Liver (tissue), 9 donors: Measurements from ENCODE around the gene FBN2. TPM values are rescaled to one million over a fixed set of nuclear protein-coding genes. Genes with fewer than 3 reads are reported as not detected.

Experiments
- DNase-seq: peaks from one replicate; pipeline ENCODE4 v3.0.0-alpha.2; 2017; ENCODE audit warnings: low spot score
- H3K27ac ChIP-seq, 2 donors: one replicate each; pipeline ENCODE4 v1.7.0; 2013; ENCODE audit warnings: inconsistent platforms in 2 of 2, low read length in 2 of 2, control low read depth in 1 of 2, low read depth in 1 of 2, mild to moderate bottlenecking in 1 of 2
- H3K27me3 ChIP-seq, 4 donors: one replicate each; pipeline versions ENCODE4 v1.6.1 to v1.7.0; 2013; ENCODE audit warnings: low read length in 3 of 4, inconsistent platforms in 1 of 4, mild to moderate bottlenecking in 1 of 4, moderate library complexity in 1 of 4; ENCODE audit not compliant: control insufficient read depth in 4 of 4, insufficient read depth in 4 of 4
- H3K36me3 ChIP-seq, 4 donors: one replicate each; pipeline versions ENCODE4 v1.6.1 to v1.7.0; 2013; ENCODE audit warnings: low read length in 3 of 4, mild to moderate bottlenecking in 3 of 4, low read depth in 1 of 4, moderate library complexity in 1 of 4; ENCODE audit not compliant: control insufficient read depth in 4 of 4, insufficient read depth in 3 of 4
- H3K4me1 ChIP-seq, 4 donors: one replicate each; pipeline versions ENCODE4 v1.6.1 to v1.7.0; 2013; ENCODE audit warnings: low read length in 3 of 4, mild to moderate bottlenecking in 3 of 4, moderate library complexity in 1 of 4; ENCODE audit not compliant: control insufficient read depth in 4 of 4, insufficient read depth in 4 of 4
- H3K4me3 ChIP-seq, 3 donors: one replicate each; pipeline versions ENCODE4 v1.6.1 to v1.7.0; 2013; ENCODE audit warnings: low read length in 3 of 3, control low read depth in 1 of 3, low read depth in 1 of 3, mild to moderate bottlenecking in 1 of 3
- H3K9ac ChIP-seq, 2 donors: one replicate each; pipeline ENCODE4 v1.7.0; 2013; ENCODE audit warnings: low read length in 2 of 2, mild to moderate bottlenecking in 2 of 2, moderate library complexity in 2 of 2, control low read depth in 1 of 2, low read depth in 1 of 2
- H3K9me3 ChIP-seq, 4 donors: one replicate each; pipeline versions ENCODE4 v1.6.1 to v1.7.0; 2013; ENCODE audit warnings: low read length in 3 of 4; ENCODE audit not compliant: control insufficient read depth in 4 of 4
- EGR1 ChIP-seq, 2 donors: IDR thresholded peaks; 2 replicates each; pipeline ENCODE4 v1.6.1; 2016 to 2018; ENCODE audit warnings: antibody characterized with exemption in 2 of 2, low read depth in 2 of 2
- FOXA1 ChIP-seq: IDR thresholded peaks from 2 replicates; pipeline ENCODE4 v1.6.1; 2016; ENCODE audit warnings: antibody characterized with exemption
- FOXA2 ChIP-seq: IDR thresholded peaks from 2 replicates; pipeline ENCODE4 v1.6.1; 2016; ENCODE audit warnings: antibody characterized with exemption
- GABPA ChIP-seq, 2 donors: IDR thresholded peaks in 1 of 2; conservative IDR thresholded peaks in 1 of 2; 2 replicates each; pipeline ENCODE4 v1.6.1; 2016; ENCODE audit warnings: antibody characterized with exemption in 2 of 2, mild to moderate bottlenecking in 1 of 2, moderate library complexity in 1 of 2
- HNF4A ChIP-seq, 2 donors: conservative IDR thresholded peaks; 2 replicates each; pipeline ENCODE4 v1.6.1; 2016; ENCODE audit warnings: antibody characterized with exemption in 2 of 2, mild to moderate bottlenecking in 2 of 2
- HNF4G ChIP-seq: IDR thresholded peaks from 2 replicates; pipeline ENCODE4 v1.6.1; 2016; ENCODE audit warnings: antibody characterized with exemption
- JUND ChIP-seq, 2 donors: IDR thresholded peaks; 2 replicates each; pipeline ENCODE4 v1.6.1; 2016; ENCODE audit warnings: antibody characterized with exemption in 2 of 2
- NR2F2 ChIP-seq: IDR thresholded peaks from 2 replicates; pipeline ENCODE4 v1.6.1; 2016; ENCODE audit warnings: antibody characterized with exemption
- RAD21 ChIP-seq, 2 donors: IDR thresholded peaks; 2 replicates each; pipeline ENCODE4 v1.6.1; 2016; ENCODE audit warnings: antibody characterized with exemption in 2 of 2, mild to moderate bottlenecking in 2 of 2
- RXRA ChIP-seq, 2 donors: IDR thresholded peaks; 2 replicates each; pipeline ENCODE4 v1.6.1; 2017 to 2018; ENCODE audit warnings: antibody characterized with exemption in 2 of 2, mild to moderate bottlenecking in 1 of 2
- SP1 ChIP-seq: IDR thresholded peaks from 2 replicates; pipeline ENCODE4 v1.6.1; 2018; ENCODE audit warnings: antibody characterized with exemption, mild to moderate bottlenecking
- TAF1 ChIP-seq: conservative IDR thresholded peaks from 2 replicates; pipeline ENCODE4 v1.6.1; 2016; ENCODE audit warnings: antibody characterized with exemption, mild to moderate bottlenecking
- YY1 ChIP-seq: IDR thresholded peaks from 2 replicates; pipeline ENCODE4 v1.6.1; 2016; ENCODE audit warnings: antibody characterized with exemption, mild to moderate bottlenecking
- WGBS: extraction: QIAGEN DNeasy Blood & Tissue Kit; methylation state at CpG from one replicate; pipeline ENCODE4 v1.1.7; 2013; 5-methylcytosine and 5-hydroxymethylcytosine counted together
- polyA plus RNA-seq, 2 donors: library from polyadenylated mRNA; stranded (reverse) in 1 of 2; unstranded in 1 of 2; fragments of 200-250 nt in 1 of 2; fragments of >200 nt in 1 of 2; fragmentation: Nextera tagmentation in 1 of 2; extraction: Ambion mirVana in 1 of 2; gene quantifications; one replicate each; pipeline versions ENCODE4 v1.2.1 to v1.2.3, GENCODE V29; 2013 to 2015
- total RNA-seq, 2 donors: library from RNA; depleted of rRNA; stranded (reverse); fragments of >200 nt; gene quantifications; one replicate each; pipeline ENCODE4 v1.2.3, GENCODE V29; 2014
- TF ChIP-seq, protein P1 (sequence below): IDR thresholded peaks from 2 replicates; pipeline ENCODE4 v1.6.1; 2016; ENCODE audit warnings: antibody characterized with exemption
- TF ChIP-seq, protein P2 (sequence below): IDR thresholded peaks from 2 replicates; pipeline ENCODE4 v1.6.1; 2016; ENCODE audit warnings: antibody characterized with exemption
- TF ChIP-seq, protein P3 (sequence below): IDR thresholded peaks from 2 replicates; pipeline ENCODE4 v1.6.1; 2016; ENCODE audit warnings: antibody characterized with exemption
- TF ChIP-seq, protein P4 (sequence below): IDR thresholded peaks from 2 replicates; pipeline ENCODE4 v1.6.1; 2016; ENCODE audit warnings: antibody characterized with exemption, mild to moderate bottlenecking
- donor health status: healthy.
- donor health status: healthy.
- donor health status: healthy.
- donor health status: healthy.
- donor health status: healthy.

FBN2 gene
- total and polyA plus RNA-seq, 4 donors: 0.08 to 4.1 (median 0.47) TPM

DNA sequence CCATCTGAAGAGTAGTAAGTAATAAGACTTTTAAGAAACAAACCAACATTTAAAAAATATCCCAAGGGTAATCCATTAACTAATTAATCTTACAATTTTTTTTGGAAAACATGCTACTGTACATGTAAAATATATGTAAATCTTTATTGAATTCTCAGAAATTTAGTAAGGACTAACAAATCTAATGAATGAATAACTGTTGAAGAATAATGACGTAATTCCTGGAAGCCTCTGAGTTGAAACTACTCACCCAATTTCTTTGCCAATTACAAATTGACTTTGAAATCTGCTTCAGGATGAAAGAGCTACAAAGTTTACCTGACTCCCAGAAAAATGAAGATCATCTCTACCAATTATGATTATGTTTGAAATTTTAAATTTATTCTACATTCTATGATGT lies 21.1 kb downstream of the FBN2 start (continued):
- TF ChIP-seq, protein P1, sequence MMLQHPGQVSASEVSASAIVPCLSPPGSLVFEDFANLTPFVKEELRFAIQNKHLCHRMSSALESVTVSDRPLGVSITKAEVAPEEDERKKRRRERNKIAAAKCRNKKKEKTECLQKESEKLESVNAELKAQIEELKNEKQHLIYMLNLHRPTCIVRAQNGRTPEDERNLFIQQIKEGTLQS: no peak

DNA sequence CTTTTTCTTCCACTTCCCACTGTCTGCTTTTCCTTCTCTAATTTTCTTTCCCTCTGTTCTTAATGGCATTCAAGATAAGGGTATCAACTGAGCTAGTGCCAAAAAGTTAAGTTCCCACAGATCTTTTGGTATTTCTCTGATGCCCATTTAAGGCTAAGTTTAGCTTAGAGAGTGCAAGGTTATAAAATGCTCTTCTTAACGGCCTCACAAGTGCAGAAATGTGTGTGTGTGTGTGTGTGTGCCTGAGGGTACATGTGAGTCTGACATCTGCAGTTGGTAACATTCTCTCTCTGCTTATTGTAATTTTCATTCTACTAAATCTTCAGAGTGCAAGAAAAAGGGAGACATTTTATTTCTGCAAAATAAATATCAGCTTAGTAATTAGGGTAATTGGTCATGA lies 24.2 kb downstream of the FBN2 start:
- no peaks in the 10 kb centered on the region for H3K4me1 ChIP-seq
- WGBS: 18% methylated on average over 1 of the region's 1 CpG
- H3K36me3 ChIP-seq: no peaks in the 10 kb centered on the region
- H3K9ac ChIP-seq: no peak overlapping the region
- DNase-seq: no peak
- H3K4me3 ChIP-seq: no peak overlapping the region
- TF ChIP-seq, protein P2, sequence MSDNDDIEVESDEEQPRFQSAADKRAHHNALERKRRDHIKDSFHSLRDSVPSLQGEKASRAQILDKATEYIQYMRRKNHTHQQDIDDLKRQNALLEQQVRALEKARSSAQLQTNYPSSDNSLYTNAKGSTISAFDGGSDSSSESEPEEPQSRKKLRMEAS: no peak
- TF ChIP-seq, protein P3, sequence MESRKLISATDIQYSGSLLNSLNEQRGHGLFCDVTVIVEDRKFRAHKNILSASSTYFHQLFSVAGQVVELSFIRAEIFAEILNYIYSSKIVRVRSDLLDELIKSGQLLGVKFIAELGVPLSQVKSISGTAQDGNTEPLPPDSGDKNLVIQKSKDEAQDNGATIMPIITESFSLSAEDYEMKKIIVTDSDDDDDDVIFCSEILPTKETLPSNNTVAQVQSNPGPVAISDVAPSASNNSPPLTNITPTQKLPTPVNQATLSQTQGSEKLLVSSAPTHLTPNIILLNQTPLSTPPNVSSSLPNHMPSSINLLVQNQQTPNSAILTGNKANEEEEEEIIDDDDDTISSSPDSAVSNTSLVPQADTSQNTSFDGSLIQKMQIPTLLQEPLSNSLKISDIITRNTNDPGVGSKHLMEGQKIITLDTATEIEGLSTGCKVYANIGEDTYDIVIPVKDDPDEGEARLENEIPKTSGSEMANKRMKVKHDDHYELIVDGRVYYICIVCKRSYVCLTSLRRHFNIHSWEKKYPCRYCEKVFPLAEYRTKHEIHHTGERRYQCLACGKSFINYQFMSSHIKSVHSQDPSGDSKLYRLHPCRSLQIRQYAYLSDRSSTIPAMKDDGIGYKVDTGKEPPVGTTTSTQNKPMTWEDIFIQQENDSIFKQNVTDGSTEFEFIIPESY: no peak
- TF ChIP-seq HNF4G: no peak
- TF ChIP-seq GABPA (IDR thresholded peaks at IDR 0.05 in 1 of 2, conservative IDR thresholded peaks at IDR 0.05 in 1 of 2): no peak
- TF ChIP-seq NR2F2: no peak
- no peak for TF ChIP-seq FOXA1
- no peak for TF ChIP-seq TAF1
- no peak for TF ChIP-seq RAD21 (IDR thresholded peaks at IDR 0.05)
- TF ChIP-seq JUND (IDR thresholded peaks at IDR 0.05): no peak
- no peak for TF ChIP-seq YY1
- no peak for TF ChIP-seq SP1
- TF ChIP-seq EGR1 (IDR thresholded peaks at IDR 0.05; ENCODE audit: low read depth in 2 of 2): no peak
- TF ChIP-seq HNF4A (conservative IDR thresholded peaks at IDR 0.05): no peak
- no peaks in the 10 kb centered on the region for H3K9me3 ChIP-seq
- no peaks in the 10 kb centered on the region for H3K27me3 ChIP-seq
- no peak overlapping the region for H3K27ac ChIP-seq

DNA sequence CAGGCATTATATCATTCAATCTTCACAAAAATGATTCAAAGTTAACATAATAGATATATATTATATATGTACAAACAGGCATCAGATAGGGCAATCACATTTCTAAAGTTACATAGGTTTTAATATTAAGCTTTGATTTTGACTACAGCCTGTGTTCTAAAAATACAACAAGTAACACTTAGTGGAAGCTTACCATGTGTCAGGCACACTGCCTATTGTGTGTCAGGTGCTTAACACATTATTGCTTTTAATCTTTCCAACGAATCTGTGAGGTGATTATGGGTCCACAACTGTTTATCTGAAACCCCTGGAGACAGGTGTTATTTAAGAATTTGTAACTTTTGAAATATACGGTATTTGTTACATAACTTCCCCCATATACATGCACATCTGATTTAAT lies 25.2 kb downstream of the FBN2 start:
- WGBS: 63% methylated on average over 2 of the region's 2 CpGs
- H3K4me1 ChIP-seq: no peaks in the 10 kb centered on the region
- H3K27me3 ChIP-seq: no peaks in the 10 kb centered on the region
- DNase-seq: no peak
- H3K4me3 ChIP-seq: no peak overlapping the region
- TF ChIP-seq, protein P1: no peak
- TF ChIP-seq JUND (IDR thresholded peaks at IDR 0.05) (no peak), SP1 (no peak), GABPA (IDR thresholded peaks at IDR 0.05 in 1 of 2, conservative IDR thresholded peaks at IDR 0.05 in 1 of 2) (no peak), FOXA1 (no peak), HNF4G (no peak), EGR1 (IDR thresholded peaks at IDR 0.05; ENCODE audit: low read depth in 2 of 2) (no peak), NR2F2 (no peak), HNF4A (conservative IDR thresholded peaks at IDR 0.05) (no peak), TAF1 (no peak), FOXA2 (no peak), RXRA (IDR thresholded peaks at IDR 0.05) (no peak), YY1 (no peak), RAD21 (IDR thresholded peaks at IDR 0.05) (no peak)
- TF ChIP-seq, protein P3: no peak
- TF ChIP-seq, protein P2: no peak
- TF ChIP-seq, protein P4, sequence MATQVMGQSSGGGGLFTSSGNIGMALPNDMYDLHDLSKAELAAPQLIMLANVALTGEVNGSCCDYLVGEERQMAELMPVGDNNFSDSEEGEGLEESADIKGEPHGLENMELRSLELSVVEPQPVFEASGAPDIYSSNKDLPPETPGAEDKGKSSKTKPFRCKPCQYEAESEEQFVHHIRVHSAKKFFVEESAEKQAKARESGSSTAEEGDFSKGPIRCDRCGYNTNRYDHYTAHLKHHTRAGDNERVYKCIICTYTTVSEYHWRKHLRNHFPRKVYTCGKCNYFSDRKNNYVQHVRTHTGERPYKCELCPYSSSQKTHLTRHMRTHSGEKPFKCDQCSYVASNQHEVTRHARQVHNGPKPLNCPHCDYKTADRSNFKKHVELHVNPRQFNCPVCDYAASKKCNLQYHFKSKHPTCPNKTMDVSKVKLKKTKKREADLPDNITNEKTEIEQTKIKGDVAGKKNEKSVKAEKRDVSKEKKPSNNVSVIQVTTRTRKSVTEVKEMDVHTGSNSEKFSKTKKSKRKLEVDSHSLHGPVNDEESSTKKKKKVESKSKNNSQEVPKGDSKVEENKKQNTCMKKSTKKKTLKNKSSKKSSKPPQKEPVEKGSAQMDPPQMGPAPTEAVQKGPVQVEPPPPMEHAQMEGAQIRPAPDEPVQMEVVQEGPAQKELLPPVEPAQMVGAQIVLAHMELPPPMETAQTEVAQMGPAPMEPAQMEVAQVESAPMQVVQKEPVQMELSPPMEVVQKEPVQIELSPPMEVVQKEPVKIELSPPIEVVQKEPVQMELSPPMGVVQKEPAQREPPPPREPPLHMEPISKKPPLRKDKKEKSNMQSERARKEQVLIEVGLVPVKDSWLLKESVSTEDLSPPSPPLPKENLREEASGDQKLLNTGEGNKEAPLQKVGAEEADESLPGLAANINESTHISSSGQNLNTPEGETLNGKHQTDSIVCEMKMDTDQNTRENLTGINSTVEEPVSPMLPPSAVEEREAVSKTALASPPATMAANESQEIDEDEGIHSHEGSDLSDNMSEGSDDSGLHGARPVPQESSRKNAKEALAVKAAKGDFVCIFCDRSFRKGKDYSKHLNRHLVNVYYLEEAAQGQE: no peak
- no peaks in the 10 kb centered on the region for H3K9me3 ChIP-seq
- no peak overlapping the region for H3K27ac ChIP-seq
- H3K36me3 ChIP-seq: no peaks in the 10 kb centered on the region
- no peak overlapping the region for H3K9ac ChIP-seq
